DMS 273 treated with DMSO at 0.1 percent for 48 hours (cell line): ENCODE measurements around the gene C4A.
A peak's percentile ranks its signal among the peaks of the same experiment; 100 is the strongest.
"Not testable (repeated sequence)": the region's sequence is repeated elsewhere in the genome, so short reads cannot be mapped to it uniquely, and the experiment has no call there.

Experiments used
- DNase-seq: peaks from one replicate; lab custom pipeline; 2025; lab: John Stamatoyannopoulos, UW

Gene C4A

DNA sequence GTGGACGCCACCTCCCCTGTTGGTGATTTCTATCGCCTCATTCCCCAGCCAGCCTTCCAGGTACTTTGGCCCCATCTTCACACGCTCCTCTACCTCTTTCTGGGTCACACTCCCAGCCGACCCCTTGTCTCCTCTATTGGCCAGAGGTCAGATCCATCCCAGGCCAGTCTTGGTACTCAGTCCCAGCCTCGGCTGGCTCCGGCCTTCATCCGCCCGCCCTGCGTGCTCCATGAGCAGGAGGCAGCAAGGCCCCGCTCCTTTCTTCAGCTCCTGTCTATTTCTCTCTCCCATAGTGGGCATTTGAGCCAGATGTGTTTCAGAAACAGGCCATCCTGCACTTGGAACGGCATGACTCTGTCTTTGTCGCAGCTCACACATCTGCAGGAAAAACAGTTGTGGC, 20.2 kb upstream of the C4A start:
- DNase-seq: no peak

DNA sequence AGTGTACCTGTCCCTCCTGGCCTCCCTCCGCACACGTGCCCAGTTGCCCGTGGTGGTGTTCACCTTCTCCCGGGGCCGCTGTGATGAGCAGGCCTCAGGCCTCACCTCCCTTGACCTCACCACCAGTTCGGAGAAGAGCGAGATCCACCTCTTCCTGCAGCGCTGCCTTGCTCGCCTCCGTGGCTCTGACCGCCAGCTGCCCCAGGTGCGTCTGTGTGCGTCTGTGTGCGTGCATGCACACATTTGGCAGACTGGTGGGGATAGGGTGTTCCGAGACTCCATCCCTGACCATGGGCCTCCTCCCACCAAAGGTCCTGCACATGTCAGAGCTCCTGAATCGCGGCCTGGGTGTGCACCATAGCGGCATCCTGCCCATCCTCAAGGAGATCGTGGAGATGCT, 17.9 kb upstream of the C4A start:
- no peak for DNase-seq

- no peak for DNase-seq
Measured at GRCh38 chr6:31965700-31966099, 16.2 kb upstream of the C4A start.

DNA sequence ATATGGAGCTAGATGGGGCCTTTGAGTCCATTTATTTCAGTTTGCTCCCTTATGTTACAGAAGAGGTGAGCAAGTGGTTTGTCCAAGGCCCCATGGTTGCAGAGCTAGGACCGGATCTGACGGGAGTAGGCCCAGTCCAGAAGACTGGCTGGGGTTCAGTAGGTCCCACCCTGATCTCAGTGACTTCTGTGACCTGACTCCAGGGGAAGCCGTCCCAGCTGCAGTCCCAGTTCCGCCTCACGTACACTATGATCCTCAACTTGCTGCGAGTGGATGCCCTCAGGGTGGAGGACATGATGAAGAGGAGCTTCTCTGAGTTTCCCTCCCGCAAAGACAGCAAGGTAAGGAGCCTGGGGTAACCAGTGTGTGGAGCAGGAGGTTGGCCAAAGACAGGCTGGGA, 15.4 kb upstream of the C4A start:
- DNase-seq: no peak

GRCh38 chr6:31966997-31967925, 14.6 kb upstream of the C4A start:
- DNase-seq: no peak

DNA sequence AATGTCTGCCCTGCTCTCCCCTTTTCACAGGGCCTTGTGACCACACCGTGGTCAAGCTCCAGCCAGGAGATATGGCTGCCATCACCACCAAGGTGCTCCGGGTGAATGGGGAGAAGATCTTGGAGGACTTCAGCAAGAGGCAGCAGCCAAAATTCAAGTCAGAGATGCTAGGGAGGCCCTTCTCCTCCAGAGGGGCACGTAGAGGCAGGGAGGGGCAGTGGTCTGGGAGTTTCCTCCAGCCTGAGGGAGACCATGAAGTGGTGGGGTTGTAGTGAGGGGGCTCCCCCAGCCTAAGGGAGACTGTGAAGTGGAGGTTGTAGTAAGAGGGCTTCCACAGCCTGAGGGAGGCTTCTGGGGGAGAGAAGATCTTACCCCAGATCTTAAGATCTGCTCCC, 13.9 kb upstream of the C4A start:
- DNase-seq: no peak

DNA sequence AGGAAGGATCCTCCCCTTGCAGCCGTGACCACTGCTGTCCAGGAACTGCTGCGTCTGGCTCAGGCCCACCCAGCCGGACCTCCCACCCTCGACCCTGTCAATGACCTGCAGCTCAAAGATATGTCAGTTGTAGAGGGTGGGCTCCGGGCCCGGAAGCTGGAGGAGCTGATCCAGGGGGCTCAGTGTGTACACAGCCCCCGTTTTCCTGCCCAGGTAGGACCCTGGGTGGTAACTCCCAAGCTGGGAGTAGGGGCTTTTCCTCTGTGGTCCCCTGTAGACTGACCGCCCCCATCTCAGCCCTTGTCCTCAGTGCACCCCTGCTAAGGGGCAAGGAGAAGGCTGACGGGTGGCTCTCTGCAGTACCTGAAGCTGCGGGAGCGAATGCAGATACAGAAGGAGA, 13.5 kb upstream of the C4A start:
- no peak for DNase-seq

- no peak for DNase-seq
Measured at GRCh38 chr6:31968791-31969711, 12.8 kb upstream of the C4A start.

- DNase-seq: no peak
Measured at GRCh38 chr6:31969712-31970603, 11.9 kb upstream of the C4A start.

DNA sequence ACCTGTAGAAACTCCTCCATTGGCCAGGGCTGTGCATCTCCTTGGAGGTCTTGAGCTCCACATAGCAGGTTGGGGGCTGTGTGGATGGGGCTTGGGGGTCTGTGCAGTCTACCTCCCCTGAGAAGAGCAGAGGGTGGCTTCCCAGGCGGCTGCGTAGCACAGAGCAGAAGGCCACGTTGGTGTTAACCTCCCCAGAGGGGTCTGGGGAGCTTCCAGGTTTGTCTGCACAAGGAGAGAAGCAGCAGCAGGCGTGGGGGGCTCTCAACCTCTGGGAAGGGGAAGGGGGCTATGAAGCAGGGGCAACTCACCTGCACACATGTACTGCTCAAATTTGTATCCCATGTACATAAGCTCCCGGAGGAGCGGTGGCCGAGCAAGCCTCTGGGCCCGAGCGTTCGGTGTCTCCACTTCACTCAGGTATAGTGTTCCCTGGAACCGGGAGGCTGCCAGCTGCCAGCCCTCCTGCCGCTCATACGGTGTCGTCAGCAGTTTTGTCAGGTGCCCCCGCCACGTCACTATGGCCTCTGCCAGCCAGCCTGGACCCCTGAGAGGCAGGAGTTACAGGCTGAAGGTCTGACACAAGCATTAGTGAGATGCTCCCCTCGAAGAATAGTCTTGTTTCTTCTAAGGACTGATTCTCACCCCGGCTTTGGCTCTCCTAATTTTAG, 11.1 kb upstream of the C4A start:
- no peak for DNase-seq

GRCh38 chr6:31971279-31971992, 10.4 kb upstream of the C4A start:
- no peak for DNase-seq

DNA sequence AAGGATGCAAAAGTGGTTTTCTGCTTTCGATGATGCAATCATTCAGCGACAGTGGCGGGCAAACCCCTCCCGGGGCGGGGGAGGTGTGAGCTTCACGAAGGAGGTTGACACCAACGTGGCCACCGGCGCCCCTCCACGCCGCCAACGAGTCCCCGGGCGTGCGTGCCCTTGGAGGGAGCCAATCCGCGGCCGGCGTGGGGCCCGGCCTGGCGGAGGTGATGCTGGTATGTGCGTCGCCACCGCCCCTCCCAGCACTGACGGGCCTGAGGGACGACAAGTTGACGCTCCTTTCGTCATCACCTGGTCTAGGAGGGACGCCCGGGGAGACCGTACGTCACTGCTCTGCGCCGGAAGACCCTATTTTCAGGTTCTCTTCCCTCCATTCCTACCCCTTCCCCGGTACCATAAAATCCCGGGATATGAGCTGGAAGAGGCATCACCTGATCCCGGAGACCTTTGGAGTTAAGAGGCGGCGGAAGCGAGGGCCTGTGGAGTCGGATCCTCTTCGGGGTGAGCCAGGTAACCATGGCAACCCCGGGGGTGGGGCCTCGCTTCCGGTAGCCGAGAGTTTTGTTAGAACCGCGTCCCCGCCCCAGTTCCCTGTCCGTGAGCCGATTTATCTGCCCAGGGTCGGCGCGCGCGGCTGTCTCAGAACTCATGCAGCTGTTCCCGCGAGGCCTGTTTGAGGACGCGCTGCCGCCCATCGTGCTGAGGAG, 9.7 kb upstream of the C4A start, which contains the start of gene DXO:
Gene DXO (minus strand): TSS at position 146 of the 716 bp plus-strand sequence. CDS start 463 bp downstream, outside the sequence.
- peak; percentile 95 for DNase-seq

DNA sequence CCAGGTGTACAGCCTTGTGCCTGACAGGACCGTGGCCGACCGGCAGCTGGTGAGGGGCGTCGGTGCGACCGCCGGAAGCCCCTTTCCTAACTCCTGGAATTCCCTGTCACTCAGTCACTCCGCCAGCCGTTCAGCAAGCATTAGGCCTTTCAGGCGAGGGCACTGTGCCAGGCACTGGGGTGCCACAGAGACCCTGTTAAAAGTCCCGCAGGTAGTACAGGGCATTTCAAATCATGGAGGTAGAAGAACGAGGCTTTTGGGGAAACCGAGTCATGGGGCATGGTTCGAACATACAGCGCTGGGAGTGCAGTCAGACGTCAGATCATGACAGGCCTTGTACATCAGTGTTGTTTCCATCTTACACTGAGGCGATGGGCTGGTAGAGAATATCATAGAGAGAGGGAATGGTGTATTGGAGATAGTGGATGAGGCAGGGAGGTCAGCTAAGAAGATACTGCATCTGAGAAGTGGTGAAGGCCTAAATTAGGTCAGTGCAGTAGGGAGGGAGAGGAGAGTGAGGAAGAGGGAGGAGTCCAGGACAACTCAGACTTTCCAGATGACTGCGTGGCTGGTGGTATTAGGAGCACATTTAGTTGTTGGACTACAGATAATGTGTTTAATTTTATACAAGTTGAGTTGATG, 9.0 kb upstream of the C4A start:
- DNase-seq: no peak

DNA sequence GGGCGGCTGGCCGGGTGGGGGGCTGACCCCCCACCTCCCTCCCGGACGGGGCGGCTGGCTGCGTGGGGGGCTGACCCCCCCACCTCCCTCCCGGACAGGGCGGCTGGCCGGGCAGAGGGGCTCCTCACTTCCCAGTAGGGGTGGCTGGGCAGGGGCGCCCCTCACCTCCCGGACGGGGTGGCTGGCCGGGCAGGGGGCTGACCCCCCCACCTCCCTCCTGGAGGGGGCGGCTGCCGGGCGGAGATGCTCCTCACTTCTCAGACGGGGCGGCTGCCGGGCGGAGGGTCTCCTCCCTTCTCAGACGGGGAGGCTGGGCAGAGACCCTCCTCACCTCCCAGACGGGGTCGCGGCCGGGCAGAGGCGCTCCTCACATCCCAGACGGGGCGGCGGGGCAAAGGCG, 5.8 kb upstream of the C4A start:
- DNase-seq: not testable (repeated sequence)

- DNase-seq: no peak
Measured at GRCh38 chr6:31977816-31978431, 3.9 kb upstream of the C4A start.

GRCh38 chr6:31978831-31979230, 3.0 kb upstream of the C4A start:
- no peak for DNase-seq

GRCh38 chr6:31979238-31979898, 2.5 kb upstream of the C4A start:
- DNase-seq: no peak

- not testable (repeated sequence) for DNase-seq
Measured at GRCh38 chr6:31980195-31980876, 1.5 kb upstream of the C4A start.
